GM19025 (cell line): ENCODE results near the gene SRCIN1.
"Not testable (repeated sequence)": the region's sequence is repeated elsewhere in the genome, so short reads cannot be mapped to it uniquely, and the experiment has no call there.

Experiments
- ATAC-seq: cut with Tn5 transposase; IDR thresholded peaks from one replicate; pipeline ENCODE4 v1.9.1; 2021; ENCODE audit warnings: mild to moderate bottlenecking, low read depth, moderate library complexity; ENCODE audit not compliant: unreplicated experiment

Gene SRCIN1

DNA sequence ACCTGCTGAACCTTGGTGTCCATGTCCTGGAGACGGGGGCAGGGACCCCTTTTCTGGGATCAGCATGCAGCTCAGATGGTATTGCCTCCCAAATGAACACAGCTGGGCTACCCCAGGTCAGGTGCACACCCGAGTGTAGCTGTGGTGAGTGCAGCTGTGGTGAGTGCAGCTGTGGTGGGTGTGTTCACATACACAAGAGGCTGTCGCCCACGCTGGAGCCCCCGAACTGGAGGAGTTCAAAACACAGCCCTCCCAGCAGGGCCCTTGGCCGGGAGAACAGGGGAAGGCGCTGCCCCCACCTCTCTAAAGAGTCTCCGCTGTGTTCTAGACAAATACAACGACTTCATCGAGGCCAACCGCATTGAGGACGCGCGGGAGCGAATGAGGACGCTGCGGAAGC lies 116.0 kb downstream of the SRCIN1 start:
- ATAC-seq, result not testable (repeated sequence)

DNA sequence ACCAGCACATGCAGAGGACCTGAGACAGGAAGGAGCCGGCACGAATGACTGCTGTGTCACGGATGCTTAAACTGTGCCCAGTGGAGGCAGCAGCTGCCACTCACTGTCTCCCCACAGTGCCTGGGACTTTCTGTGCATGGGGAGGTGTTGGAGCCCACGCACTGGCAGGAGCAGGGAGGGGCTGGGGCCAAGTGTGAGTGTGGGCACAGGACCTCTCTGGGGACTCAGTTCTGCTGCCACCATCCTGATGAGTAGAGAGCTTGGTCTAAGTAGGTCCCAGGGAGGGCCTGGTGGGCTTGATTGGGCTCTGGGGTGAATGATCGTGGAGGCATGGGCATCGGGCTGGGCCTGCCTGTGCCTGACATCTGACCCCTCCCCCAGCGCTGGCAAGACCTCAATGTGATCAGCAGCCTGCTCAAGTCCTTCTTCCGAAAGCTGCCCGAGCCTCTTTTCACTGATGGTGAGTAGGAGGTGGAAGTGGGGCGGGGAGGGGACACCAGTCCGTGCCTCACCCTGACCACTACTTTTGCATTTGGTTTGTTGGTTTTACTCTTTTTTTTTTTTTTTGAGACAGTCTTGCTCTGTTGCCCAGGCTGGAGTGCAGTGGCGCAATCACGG lies 120.0 kb downstream of the SRCIN1 start:
- not testable (repeated sequence) for ATAC-seq

DNA sequence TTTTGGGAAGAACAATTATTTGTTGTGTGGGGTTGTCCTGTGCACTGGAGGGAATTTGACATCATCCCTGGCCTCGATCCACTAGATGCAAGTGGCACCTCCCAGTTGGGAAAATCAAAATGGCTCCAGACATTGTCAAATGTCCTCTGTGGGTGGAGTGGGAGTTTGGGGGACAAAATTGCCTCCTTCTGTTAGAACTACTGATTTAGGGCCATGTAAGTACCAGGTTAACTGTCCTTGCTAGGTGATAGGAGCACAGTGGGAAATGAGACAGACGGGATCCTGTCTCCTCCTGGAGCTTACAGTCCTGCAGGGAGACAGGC lies 120.6 kb downstream of the SRCIN1 start:
- ATAC-seq, result no peak

DNA sequence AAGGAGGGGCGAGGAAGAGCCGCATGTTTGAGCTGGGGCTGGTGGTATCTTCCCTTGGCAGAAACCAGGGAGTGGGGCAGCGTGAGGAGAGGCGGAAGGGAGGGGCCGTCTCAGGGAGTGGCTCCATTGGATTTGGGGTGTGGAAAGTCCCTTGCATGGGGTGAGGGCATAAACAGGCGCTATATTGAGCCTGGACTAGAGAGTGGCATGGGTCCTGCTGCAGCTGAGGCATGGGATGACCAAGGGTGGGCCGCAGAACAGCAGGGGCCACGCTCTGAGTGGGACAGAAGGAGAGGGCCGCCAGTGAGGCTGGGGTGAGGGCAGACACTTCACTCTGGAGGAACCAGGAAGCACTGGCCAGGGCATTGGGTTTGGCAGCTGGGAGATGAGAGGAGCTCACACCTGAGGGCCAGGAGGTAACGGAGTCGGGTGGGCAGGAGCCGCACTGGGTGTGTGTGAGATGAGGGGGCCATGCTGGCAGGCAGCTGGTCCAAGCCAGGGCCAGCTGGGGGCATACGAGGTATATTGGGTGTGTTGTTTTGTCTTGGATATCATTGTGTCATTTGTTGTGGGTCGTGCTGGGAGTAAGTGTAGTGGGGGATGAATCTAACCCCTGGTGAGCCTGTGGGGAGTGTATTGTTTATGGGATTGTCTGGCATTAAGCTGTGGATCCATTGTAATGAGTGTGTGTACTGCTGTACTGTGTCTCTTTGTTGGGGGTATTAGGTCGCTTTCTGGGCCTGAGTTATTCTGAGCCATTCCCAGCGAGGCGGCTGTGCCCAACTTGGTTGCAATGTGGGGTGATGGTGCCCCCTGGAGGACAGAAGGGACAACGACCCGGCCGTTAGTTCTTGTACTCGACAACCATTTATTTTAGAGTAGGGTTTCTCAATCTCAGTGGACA lies 121.3 kb downstream of the SRCIN1 start:
- not testable (repeated sequence) for ATAC-seq

DNA sequence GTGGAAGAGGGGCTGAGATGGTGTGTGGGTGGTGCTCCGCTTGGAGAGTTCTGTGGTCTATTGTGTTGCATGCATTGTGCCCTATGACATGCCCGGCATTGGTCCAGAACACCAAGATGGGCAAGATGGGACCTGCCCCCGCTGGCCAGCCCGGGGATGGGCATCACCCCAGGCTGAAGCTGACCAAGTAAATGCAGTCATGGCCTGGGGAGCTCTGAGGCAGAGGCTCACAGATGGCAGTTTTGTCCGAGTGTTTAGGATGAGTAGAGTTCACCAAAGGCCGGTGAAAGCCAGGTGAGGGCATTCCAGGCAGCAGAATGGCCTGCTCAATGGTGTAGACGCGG lies 123.1 kb downstream of the SRCIN1 start:
- ATAC-seq, result not testable (repeated sequence)

DNA sequence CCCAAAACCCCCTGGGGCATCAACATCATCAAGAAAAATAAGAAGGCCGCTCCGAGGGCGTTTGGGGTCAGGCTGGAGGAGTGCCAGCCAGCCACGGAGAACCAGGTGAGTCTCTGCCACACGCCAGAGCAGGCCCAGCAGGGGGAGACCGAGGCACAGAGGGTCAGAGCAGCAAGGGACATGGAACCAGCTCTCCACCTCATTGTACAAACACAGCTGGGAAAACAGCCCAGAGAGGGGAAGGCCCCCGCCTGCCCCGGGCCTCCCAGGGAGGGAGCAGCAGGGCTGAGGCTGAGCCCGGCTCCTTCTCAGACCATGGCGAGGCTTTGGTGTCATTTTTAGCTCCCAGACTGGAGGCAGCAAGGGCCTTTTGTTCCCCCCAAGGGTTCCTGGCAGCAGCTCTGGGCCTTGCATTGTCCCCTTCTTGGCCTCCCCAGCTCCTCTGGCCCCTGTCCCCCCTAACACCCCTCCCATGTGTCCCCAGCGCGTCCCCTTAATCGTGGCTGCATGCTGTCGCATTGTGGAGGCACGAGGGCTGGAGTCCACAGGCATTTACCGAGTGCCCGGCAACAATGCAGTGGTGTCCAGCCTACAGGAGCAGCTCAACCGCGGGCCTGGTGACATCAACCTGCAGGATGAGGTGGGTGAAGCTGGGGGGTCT lies 123.6 kb downstream of the SRCIN1 start:
- ATAC-seq, result not testable (repeated sequence)
